Measurements from ENCODE around the gene MTMR3.
"Not testable (repeated sequence)": the region's sequence is repeated elsewhere in the genome, so short reads cannot be mapped to it uniquely, and the experiment has no call there.

MTMR3 gene

GRCh38 chr22:29972121-29972520 is 89.1 kb downstream of the MTMR3 start:
- DNase-seq = no peak

- no peak for DNase-seq
These were observed 90.3 kb downstream of the MTMR3 start for GRCh38 chr22:29973269-29973668.

- not testable (repeated sequence) for DNase-seq
These were observed 90.7 kb downstream of the MTMR3 start for GRCh38 chr22:29973680-29974079.

GRCh38 chr22:29975494-29975893 is 92.5 kb downstream of the MTMR3 start:
- no peak for DNase-seq

GRCh38 chr22:29977107-29977506 is 94.1 kb downstream of the MTMR3 start:
- DNase-seq = no peak

- DNase-seq = no peak
These were observed 96.9 kb downstream of the MTMR3 start for GRCh38 chr22:29979777-29980321.

GRCh38 chr22:29983296-29983917 is 100.4 kb downstream of the MTMR3 start:
- DNase-seq = no peak

- no peak for DNase-seq
These were observed 102.9 kb downstream of the MTMR3 start for GRCh38 chr22:29985912-29986311.

- no peak for DNase-seq
These were observed 104.2 kb downstream of the MTMR3 start for GRCh38 chr22:29987137-29987536.

- no peak for DNase-seq
These were observed 105.7 kb downstream of the MTMR3 start for GRCh38 chr22:29988719-29989118.

- no peak for DNase-seq
These were observed 106.5 kb downstream of the MTMR3 start for GRCh38 chr22:29989446-29989845.

- no peak for DNase-seq
These were observed 109.6 kb downstream of the MTMR3 start for GRCh38 chr22:29992341-29993275.

- DNase-seq = no peak
These were observed 111.2 kb downstream of the MTMR3 start for GRCh38 chr22:29994027-29994715.

GRCh38 chr22:29994943-29995342 is 112.0 kb downstream of the MTMR3 start:
- DNase-seq = no peak

GRCh38 chr22:29997107-29997506 is 114.1 kb downstream of the MTMR3 start:
- no peak for DNase-seq

- no peak for DNase-seq
These were observed 114.5 kb downstream of the MTMR3 start for GRCh38 chr22:29997516-29997915.

- no peak for DNase-seq
These were observed 115.8 kb downstream of the MTMR3 start for GRCh38 chr22:29998627-29999384.

- DNase-seq = no peak
These were observed 117.6 kb downstream of the MTMR3 start for GRCh38 chr22:30000566-30000965.

GRCh38 chr22:30001459-30001858 is 118.5 kb downstream of the MTMR3 start:
- no peak for DNase-seq

GRCh38 chr22:30002861-30003486 is 120.0 kb downstream of the MTMR3 start:
- DNase-seq = no peak

- no peak for DNase-seq
These were observed 121.1 kb downstream of the MTMR3 start for GRCh38 chr22:30004101-30004500.

GRCh38 chr22:30004694-30005093 is 121.7 kb downstream of the MTMR3 start:
- DNase-seq = no peak
